Thoracic aorta endothelial cell (primary cell): ENCODE measurements around the gene ZDHHC17. TPM values are rescaled to one million over a fixed set of nuclear protein-coding genes. Genes with fewer than 3 reads are reported as not detected.

Source experiments
- total RNA-seq: library from RNA; depleted of rRNA; stranded (reverse); fragments of >200 nt; gene quantifications from 2 replicates; pipeline ENCODE4 v1.2.3, GENCODE V29; 2012

Gene ZDHHC17
- total RNA-seq = 39.3 and 45.7 TPM in 2 replicates

GRCh38 chr12:76763746-76764675 is at the start of gene ZDHHC17:
Gene ZDHHC17, plus strand, starts transcription at chr12:76764115. Its CDS starts 122 bp downstream, at chr12:76764237.

GRCh38 chr12:76878899-76879709 is 115.2 kb downstream of the ZDHHC17 start, which contains the start of gene CSRP2:
Gene CSRP2, minus strand, starts transcription at chr12:76879019. Its CDS starts 12,759 bp downstream, at chr12:76866260.

Other genes with a start within 250 kb of the ZDHHC17 start
- gene OSBPL8, start 204.3 kb upstream of the ZDHHC17 start, total RNA-seq = 81.4 and 87.7 TPM in 2 replicates
- gene CSRP2, start 114.9 kb downstream of the ZDHHC17 start, total RNA-seq = 3.1 and 5.9 TPM in 2 replicates